HCT116 (cell line): ENCODE data around the gene CAMK1D. TPM values are rescaled to one million over a fixed set of nuclear protein-coding genes. Genes with fewer than 3 reads are reported as not detected.

Experiments
- ATAC-seq: fragments of 200-7000 bp; cut with Tn5 transposase; 2 replicates; pipeline ENCODE4 v1.9.1; 2020; ENCODE audit warnings: mild to moderate bottlenecking, moderate library complexity
- BruUV-seq: library from RNA; stranded (reverse); fragments of 400-500 nt; replicated peaks from 2 replicates; lab custom pipeline; 2021; lab: Mats Ljungman, UMichigan
- CTCF ChIA-PET: fragments of 300-600 bp; sonication (Branson Sonifier 250); formaldehyde crosslinking; loops from one replicate; lab custom pipeline; 2021; ENCODE audit warnings: antibody characterized with exemption; lab: Charles Lee
- POLR2A ChIA-PET: fragments of 300-600, 350-600 bp; sonication (Branson Sonifier 250); formaldehyde crosslinking; loops from one replicate; lab custom pipeline; 2021; ENCODE audit warnings: antibody characterized with exemption; lab: Charles Lee
- RAD21 ChIA-PET, 2 experiments: fragments of 300-600 bp; sonication (Branson Sonifier 250); formaldehyde crosslinking; loops; one replicate each; lab custom pipeline; 2023; ENCODE audit warnings: low total read pairs in 2 of 2; ENCODE audit not compliant: uncharacterized antibody in 2 of 2, unreplicated experiment in 2 of 2, low non-redundant PET in 1 of 2; lab: Charles Lee
- DNase-seq: peaks from one replicate; pipeline ENCODE4 v3.0.0-alpha.2; 2010; ENCODE audit warnings: low read depth, low spot score
- H2AFZ ChIP-seq: fragments of 200-600 bp; shearing (Covaris generic), sonication (generic); 2 replicates; pipeline ENCODE4 v1.6.1; 2017; ENCODE audit warnings: low read depth, mixed run types, mixed read lengths, antibody characterized with exemption, low read length; ENCODE audit not compliant: poor library complexity, severe bottlenecking
- H3K27ac ChIP-seq: 2 replicates; pipeline ENCODE4 v1.5.1; 2012; ENCODE audit warnings: low read depth, low read length
- H3K27me3 ChIP-seq: fragments of 200-600 bp; sonication (generic); 2 replicates; pipeline ENCODE4 v1.6.1; 2016; ENCODE audit warnings: mixed run types, low read length, mixed read lengths; ENCODE audit not compliant: insufficient read depth
- H3K36me3 ChIP-seq, 2 experiments: fragments of 200-500 bp in 1 of 2; fragments of 200-600 bp in 1 of 2; sonication (Bioruptor generic) in 1 of 2; sonication (generic) in 1 of 2; 2 replicates each; pipeline versions ENCODE4 v1.5.1 to v1.6.1; 2014 to 2016; ENCODE audit warnings: low read length in 2 of 2, inconsistent platforms in 1 of 2, mixed read lengths in 1 of 2, mixed run types in 1 of 2; ENCODE audit not compliant: insufficient read depth in 2 of 2, control insufficient read depth in 1 of 2
- H3K4me1 ChIP-seq, 2 experiments: fragments of 200-600 bp in 1 of 2; sonication (generic) in 1 of 2; 2 replicates each; pipeline versions ENCODE4 v1.5.1 to v1.6.1; 2012 to 2017; ENCODE audit warnings: low read length in 2 of 2, inconsistent platforms in 1 of 2, mild to moderate bottlenecking in 1 of 2, mixed read lengths in 1 of 2, mixed run types in 1 of 2, moderate library complexity in 1 of 2; ENCODE audit not compliant: insufficient read depth in 2 of 2, control insufficient read depth in 1 of 2
- H3K4me2 ChIP-seq: fragments of 200-600 bp; sonication (generic); 2 replicates; pipeline ENCODE4 v1.6.1; 2017; ENCODE audit warnings: mixed run types, low read length, mixed read lengths
- H3K4me3 ChIP-seq, 2 experiments: fragments of 200-600 bp in 1 of 2; sonication (generic) in 1 of 2; replicated peaks in 1 of 2; 2 replicates each; pipeline ENCODE4 v1.5.1; 2011 to 2016; ENCODE audit warnings: low read length in 2 of 2, control low read depth in 1 of 2, low read depth in 1 of 2, mild to moderate bottlenecking in 1 of 2, mixed read lengths in 1 of 2, mixed run types in 1 of 2
- H3K79me2 ChIP-seq: fragments of 200-600 bp; sonication (generic); 2 replicates; pipeline ENCODE4 v1.6.1; 2017; ENCODE audit warnings: mild to moderate bottlenecking, mixed run types, low read length, moderate library complexity, mixed read lengths; ENCODE audit not compliant: insufficient read depth
- H3K9ac ChIP-seq: fragments of 200-600 bp; sonication (generic); 2 replicates; pipeline ENCODE4 v1.6.1; 2016; ENCODE audit warnings: low read length, mixed read lengths
- H3K9me2 ChIP-seq: fragments of 200-600 bp; sonication (generic), shearing (Covaris generic); 2 replicates; pipeline ENCODE4 v1.6.1; 2017; ENCODE audit warnings: mixed run types, mild to moderate bottlenecking, moderate library complexity; ENCODE audit not compliant: insufficient read depth
- H3K9me3 ChIP-seq, 2 experiments: fragments of 200-500 bp in 1 of 2; fragments of 200-600 bp in 1 of 2; sonication (Bioruptor generic) in 1 of 2; sonication (generic) in 1 of 2; 2 replicates each; pipeline ENCODE4 v1.6.1; 2014 to 2017; ENCODE audit warnings: low read length in 2 of 2, mixed read lengths in 2 of 2, inconsistent platforms in 1 of 2, low read depth in 1 of 2, mild to moderate bottlenecking in 1 of 2, mixed run types in 1 of 2, moderate library complexity in 1 of 2; ENCODE audit not compliant: control insufficient read depth in 1 of 2, insufficient read depth in 1 of 2
- H4K20me1 ChIP-seq: fragments of 200-600 bp; sonication (generic), shearing (Covaris generic); 2 replicates; pipeline ENCODE4 v1.6.1; 2017; ENCODE audit warnings: mixed run types, mild to moderate bottlenecking, moderate library complexity; ENCODE audit not compliant: insufficient read depth
- ATF3 ChIP-seq: IDR thresholded peaks from 2 replicates; pipeline ENCODE4 v1.6.1; 2012
- CEBPB ChIP-seq: IDR thresholded peaks from 2 replicates; pipeline ENCODE4 v1.6.1; 2012; ENCODE audit warnings: low read depth
- ELF1 ChIP-seq: IDR thresholded peaks from 2 replicates; pipeline ENCODE4 v1.6.1; 2012; ENCODE audit warnings: low read depth, borderline replicate concordance
- FOSL1 ChIP-seq: IDR thresholded peaks from 2 replicates; pipeline ENCODE4 v1.6.1; 2012; ENCODE audit warnings: low read depth
- POLR2A ChIP-seq: IDR thresholded peaks from 2 replicates; pipeline ENCODE4 v1.7.0; 2011; ENCODE audit warnings: borderline replicate concordance; ENCODE audit not compliant: insufficient read depth, insufficient read length; ENCODE audit errors: extremely low read depth
- POLR2AphosphoS5 ChIP-seq: IDR thresholded peaks from 2 replicates; pipeline ENCODE4 v1.6.1; 2011; ENCODE audit warnings: mild to moderate bottlenecking, low read depth, low read length, moderate library complexity
- SP1 ChIP-seq: IDR thresholded peaks from 2 replicates; pipeline ENCODE4 v1.6.1; 2012; ENCODE audit warnings: low read depth
- ZNF274 ChIP-seq: fragments of 200-500 bp; sonication (Bioruptor generic); IDR thresholded peaks from 2 replicates; pipeline ENCODE4 v1.6.1; 2014; ENCODE audit warnings: mild to moderate bottlenecking, low read depth, low read length, inconsistent platforms
- intact Hi-C: fragments of 100-400 bp; cut with micrococcal nuclease; formaldehyde crosslinking; loops from 2 replicates; pipeline ENCODE4 v1.10.0; 2022
- total RNA-seq: library from RNA; stranded (reverse); gene quantifications from one replicate; pipeline ENCODE4 v1.2.1, GENCODE V29; 2021; ENCODE audit not compliant: unreplicated experiment

The CAMK1D gene
- total RNA-seq, 1 experiment from 2014 or later, result 9.6 TPM

GRCh38 chr10:12701696-12702095 is 352.3 kb downstream of the CAMK1D start:
- Histone ChIP-seq H3K27ac (no peak overlapping the region), H3K79me2 (no peaks in the 10 kb centered on the region), H3K4me2 (no peak overlapping the region), H3K4me3 (no peak overlapping the region), H3K4me1 (peaks cover 22 to 45% of the 10 kb centered on the region in 2 experiments), H3K27me3 (no peaks in the 10 kb centered on the region), H3K36me3 (no peaks in the 10 kb centered on the region), H3K9ac (no peak overlapping the region), H4K20me1 (no peaks in the 10 kb centered on the region), H3K9me3 (no peaks in the 10 kb centered on the region), H3K9me2 (no peaks in the 10 kb centered on the region), H2AFZ (no peak overlapping the region)
- POLR2A ChIA-PET, result no interaction called here
- CTCF ChIA-PET, result interaction anchor here (1.0 kb wide), 2 partner anchors 9 to 373 kb away, joined by 3 to 4 read pairs; no protein-coding TSS in a partner anchor
- RAD21 ChIA-PET, result interaction anchor here in 1 of 2 experiments (0.6 kb wide), 1 partner anchor 290 kb away, joined by 4 read pairs; no protein-coding TSS in a partner anchor
- TF ChIP-seq FOSL1, result no peak
- no peak for TF ChIP-seq ZNF274
- no TSS peak for BruUV-seq
- intact Hi-C loops, result no loop called here
- DNase-seq, result no peak
- ATAC-seq, result no peak

- Histone ChIP-seq H3K9ac (no peak overlapping the region), H3K79me2 (no peaks in the 10 kb centered on the region), H2AFZ (no peak overlapping the region), H3K4me3 (no peak overlapping the region), H3K27me3 (no peaks in the 10 kb centered on the region), H3K4me2 (no peak overlapping the region), H3K4me1 (peaks cover 28 to 51% of the 10 kb centered on the region in 2 experiments), H3K36me3 (no peaks in the 10 kb centered on the region), H3K9me3 (no peaks in the 10 kb centered on the region), H3K9me2 (no peaks in the 10 kb centered on the region), H3K27ac (no peak overlapping the region), H4K20me1 (no peaks in the 10 kb centered on the region)
- CTCF ChIA-PET, result interaction anchor here (1.0 kb wide), 2 partner anchors 8 to 372 kb away, joined by 3 to 4 read pairs; no protein-coding TSS in a partner anchor
- RAD21 ChIA-PET, result no interaction called here
- TF ChIP-seq ELF1 (no peak), ATF3 (no peak), POLR2AphosphoS5 (no peak), SP1 (no peak), POLR2A (no peak), CEBPB (no peak), FOSL1 (no peak), ZNF274 (no peak)
- no peak for DNase-seq
- POLR2A ChIA-PET, result no interaction called here
- no peak for ATAC-seq
- intact Hi-C loops, result no loop called here
- BruUV-seq, result no TSS peak
Observed at GRCh38 chr10:12702215-12702770, 352.9 kb downstream of the CAMK1D start.
